Erythroblast (primary cell): ENCODE results near the gene SLIT1.

Experiments used
- DNase-seq, 2 experiments: peaks; one replicate each; lab custom pipeline; 2025; lab: John Stamatoyannopoulos, UW
- GATA1 ChIP-seq: IDR thresholded peaks from 2 replicates; pipeline ENCODE4 v1.6.1; 2011; ENCODE audit warnings: low read depth, mild to moderate bottlenecking, control low read depth, low read length, moderate library complexity
- POLR2A ChIP-seq: IDR thresholded peaks from 2 replicates; pipeline ENCODE4 v1.6.1; 2011; ENCODE audit warnings: mild to moderate bottlenecking, low read length

The SLIT1 gene

DNA sequence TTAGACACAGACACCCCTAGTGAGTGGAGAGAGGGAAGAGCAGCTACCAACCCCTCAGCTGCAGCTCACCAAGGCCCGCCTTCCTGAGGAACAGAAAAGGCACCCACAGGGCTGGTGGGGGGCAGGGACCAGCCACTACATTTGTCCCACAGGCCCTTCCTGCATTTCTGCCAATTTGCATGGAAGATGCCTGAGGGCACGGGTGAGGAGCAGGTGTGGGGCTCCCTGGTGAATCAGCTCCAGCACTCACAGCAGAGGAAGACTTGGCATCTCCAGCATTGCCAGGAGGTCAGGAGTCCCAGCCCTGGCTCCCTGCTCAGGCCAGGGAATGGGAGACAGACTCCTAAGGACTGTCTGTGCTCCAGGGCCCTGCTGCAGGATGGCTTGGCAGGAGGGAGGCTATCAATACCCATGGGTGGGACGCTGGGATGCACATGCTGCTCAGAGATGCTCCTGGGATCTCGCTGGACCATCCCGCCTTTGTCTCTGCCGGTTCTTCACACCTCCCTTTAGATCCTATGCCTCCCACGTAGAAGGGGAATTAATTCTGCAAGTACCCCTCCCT is 109.7 kb downstream of the SLIT1 start:
- DNase-seq = no peak
- TF ChIP-seq GATA1 (no peak), POLR2A (no peak)

DNA sequence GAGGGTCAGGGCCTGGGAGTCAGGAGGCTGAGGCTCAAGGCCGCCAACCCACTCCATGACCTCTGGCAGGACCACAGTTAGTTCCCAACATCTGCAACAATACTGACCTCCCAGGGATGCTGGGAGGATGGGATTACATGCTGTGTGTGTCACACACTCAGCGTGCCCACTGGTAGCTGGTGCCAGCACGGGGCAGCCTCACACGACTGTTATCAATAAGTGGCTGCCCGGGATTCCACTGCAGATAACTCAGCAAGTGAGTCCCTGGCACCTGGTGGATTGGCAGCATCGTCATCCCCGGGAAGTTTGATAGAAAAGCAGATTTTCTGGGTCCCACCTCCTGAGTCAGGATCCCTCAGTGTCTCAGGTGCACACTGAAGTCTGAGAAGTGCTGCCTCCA is 110.3 kb downstream of the SLIT1 start:
- TF ChIP-seq GATA1 (no peak), POLR2A (no peak)
- DNase-seq = no peak

DNA sequence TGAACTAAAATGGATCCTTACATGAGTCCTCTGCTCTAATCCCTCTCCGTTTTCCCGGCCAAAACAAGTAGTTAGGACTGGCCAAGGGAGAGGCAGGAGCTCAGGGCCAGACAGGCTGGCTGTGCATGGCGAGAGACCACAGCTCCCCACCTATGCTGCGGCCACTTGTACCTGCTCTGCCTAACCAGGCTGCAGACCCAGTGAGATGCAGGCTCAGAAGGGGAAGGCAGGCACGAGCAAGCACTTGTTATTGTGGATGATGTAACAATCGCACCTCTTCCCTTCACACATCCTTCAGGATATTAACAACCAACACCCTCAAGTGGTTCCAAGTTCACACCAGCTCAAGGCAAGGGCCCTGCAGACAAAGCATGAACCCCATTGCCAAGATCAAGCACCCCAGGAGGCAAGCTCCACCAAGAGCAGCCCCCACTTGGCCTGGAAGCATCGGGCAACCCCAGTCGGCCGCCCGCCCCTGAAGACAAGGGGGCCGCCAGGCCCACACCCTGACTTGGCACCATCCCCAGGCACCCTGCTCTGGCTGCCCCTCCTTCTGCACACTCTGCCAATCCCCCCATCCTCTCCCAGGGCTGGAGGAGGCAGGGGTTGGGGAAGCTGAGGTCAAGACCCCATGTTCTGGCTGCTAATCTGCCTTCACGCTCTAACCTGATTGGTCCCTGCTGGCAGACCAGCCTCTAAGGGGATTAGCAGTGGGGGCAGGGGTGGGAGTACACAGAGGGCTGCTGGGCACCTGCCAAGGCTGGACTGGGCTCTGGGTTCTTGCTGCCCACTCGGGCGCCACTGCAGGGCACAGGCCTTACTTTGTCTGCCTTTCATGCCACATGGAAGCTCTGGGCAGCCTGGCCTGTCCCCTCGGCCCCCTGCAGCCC is 111.3 kb downstream of the SLIT1 start:
- DNase-seq = no peak
- TF ChIP-seq GATA1 = no peak
- TF ChIP-seq POLR2A = no peak

DNA sequence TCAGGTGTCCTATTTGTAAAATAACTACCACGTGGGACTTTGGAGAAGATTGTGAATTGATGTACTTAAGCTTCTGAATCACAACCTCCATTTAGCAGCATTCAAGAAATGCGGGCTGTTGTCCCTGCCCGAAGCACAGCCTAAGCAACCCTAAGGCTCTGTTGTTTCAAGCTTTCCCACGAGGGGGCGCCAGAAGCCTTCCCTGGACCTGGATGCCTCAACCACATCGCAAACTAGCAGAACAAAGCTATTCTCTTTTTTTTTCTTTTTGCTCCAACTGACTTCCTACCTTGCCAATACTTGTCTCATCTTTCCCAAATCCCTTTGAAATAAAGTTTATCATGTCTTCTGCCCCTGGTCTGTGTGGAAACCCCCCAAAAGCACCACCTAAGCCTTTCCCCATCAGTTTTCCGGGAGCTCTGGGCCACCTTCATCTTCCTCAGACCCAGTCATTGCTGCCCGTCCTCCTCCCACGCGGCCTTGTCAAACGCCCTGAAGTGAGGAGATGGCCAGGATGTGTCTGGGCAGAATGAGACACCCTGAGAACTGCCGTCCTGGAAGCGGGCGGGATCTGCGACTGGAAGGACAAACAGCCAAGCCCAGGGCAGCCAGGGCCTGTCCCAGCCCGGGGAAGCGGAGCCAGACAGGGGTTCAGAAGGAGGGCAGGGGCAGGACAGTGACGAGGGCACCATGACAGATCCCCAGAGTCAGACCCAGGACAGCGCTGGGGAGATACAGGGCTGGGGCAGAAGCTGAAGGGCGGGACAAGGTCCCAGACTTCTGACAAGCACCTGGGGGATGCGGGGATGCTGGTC is 112.7 kb downstream of the SLIT1 start:
- TF ChIP-seq GATA1 (no peak), POLR2A (no peak)
- peak; percentile 66 to 80 for DNase-seq

DNA sequence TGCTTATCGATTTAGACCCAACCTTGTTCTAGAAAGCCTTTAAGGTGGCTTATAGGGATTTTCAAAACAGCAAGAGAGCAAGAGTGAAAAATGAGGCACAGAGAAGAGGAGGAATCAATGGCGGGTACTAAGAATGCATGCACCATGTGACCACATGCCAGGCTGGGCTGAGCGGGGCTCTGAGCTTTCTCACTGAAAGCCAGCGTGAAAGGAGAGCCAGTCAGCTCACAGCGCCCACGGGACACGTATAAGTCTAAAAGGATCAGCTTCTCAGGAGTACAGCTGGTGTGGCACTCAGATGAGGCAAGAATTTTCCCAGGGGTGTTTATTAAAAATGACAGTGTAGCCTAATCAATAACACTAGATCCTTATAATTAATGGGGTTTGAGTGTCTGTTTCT is 114.3 kb downstream of the SLIT1 start:
- TF ChIP-seq GATA1 (no peak), POLR2A (no peak)
- DNase-seq = no peak

DNA sequence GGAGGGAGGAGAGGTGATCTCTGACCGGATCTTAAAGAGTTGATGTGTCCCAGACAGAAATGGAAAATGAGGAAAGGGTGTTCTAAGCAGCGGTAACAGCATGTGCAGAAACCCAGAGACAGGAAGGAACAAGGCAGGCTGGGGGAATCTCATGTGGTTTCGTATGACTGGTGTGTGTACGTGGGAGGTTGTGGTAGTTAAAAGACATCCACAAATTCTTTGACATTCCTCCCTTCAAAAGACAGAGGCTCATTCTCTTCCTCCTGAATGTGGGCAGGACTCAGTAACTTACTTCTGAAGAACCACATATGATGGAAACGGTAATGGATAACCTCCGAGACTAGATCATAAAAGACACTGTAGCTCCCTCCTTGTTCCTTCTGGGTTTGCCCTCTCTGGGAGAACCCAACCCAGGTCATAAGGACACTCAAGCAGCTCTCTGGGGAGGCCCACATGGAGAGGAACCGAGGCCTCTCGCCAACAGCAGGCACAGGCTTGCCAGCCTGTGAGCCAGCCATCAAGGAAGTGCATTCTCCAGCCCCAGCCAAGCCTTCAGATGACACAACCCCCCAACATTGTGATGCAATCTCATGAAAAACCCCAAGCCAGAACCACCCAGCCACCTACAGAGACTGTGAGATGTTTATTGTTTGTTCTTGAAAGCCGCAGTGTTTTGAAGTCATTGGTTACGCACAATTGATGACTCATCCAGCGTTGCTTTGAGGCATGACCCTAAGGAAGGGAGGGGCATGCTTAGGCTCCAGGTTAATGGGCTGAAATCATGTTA is 116.0 kb downstream of the SLIT1 start:
- TF ChIP-seq GATA1 (no peak), POLR2A (no peak)
- peak; percentile 18 to 24 for DNase-seq

DNA sequence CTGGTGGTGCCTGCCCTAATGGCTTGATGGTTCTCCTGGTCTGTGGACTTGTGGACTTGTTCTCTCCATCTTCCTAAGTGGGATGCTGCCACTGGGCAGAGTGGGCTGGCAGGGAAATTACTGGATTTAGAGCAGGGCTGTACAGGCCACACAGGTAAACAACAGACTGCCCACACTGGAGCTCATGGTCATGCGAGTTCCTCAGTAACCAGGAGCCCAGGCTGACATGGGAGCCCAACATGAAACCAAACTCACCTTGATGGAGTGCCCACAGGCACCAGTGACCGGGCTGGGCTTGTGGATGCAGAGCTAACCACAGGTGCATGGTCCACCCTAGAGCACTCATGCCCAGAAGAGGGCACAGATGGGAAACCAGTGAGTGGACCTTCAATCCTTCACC is 116.7 kb downstream of the SLIT1 start:
- no peak for TF ChIP-seq POLR2A
- no peak for TF ChIP-seq GATA1
- no peak for DNase-seq

DNA sequence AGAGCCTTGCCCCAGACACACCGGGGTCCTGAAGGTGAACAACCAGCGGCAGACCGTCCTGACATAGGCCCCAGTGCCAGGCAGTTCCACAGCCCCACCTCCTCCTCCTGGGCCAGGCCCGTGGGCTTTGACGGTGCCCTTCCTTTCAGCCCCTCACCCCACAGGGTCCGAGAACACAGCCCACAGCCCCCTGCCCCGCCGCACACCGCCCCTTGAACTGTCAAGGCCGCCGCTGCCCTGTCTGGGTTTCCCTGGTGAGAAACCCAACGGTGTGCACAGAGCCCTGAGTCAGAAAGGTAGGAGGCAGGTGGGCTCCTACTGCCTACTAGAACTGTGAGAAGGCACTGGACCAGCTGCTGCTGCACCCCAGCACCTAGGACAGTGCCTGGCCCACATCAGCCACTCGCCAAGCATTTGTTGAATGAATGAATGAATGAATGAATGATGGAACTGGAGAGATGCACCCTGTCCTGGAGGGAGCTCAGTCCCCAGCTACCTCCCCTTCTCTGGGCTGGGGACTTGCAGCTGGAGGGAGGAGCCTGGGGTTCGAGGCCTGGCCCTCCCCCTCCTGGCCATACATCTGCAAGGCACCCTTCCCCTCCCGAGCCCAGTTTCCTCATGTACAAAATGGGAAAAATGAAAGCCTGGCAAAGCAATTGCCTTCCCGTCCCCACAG is 117.9 kb downstream of the SLIT1 start:
- DNase-seq = peak in 1 of 2 experiments; percentile 4
- TF ChIP-seq POLR2A = no peak
- no peak for TF ChIP-seq GATA1

DNA sequence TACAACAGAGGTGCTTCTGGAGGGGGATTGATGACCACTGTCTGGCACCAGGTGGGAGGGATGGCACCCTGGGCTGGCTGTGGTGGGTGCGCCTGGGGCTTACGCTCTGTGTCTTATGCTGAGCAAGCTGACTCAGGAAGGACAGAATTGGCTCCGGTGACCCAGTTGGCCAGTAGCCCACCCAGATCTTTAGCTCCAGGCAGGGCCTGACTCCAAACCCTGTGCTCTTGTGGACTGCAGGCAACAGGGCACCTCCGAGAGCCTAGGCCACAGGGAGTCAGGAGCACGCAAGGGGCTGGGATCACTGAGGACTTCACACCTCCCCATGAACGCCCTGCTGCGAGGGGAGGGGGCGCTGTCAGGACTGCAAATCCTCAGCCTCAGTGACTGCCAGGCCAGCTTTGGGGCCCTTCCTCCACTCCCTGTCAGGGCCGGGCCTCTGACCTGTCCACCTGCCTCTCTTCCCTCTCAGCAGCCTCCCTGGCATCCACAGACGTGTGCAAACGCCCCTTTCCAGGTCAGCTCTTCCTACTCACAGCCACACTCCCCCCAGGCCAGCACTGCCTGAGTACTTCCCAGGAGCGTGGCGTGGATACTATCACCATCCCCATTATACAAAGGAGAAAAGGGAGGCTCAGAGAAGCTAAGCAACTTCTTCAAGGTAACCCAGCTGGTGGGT is 118.7 kb downstream of the SLIT1 start:
- TF ChIP-seq POLR2A (no peak), GATA1 (no peak)
- DNase-seq = no peak

DNA sequence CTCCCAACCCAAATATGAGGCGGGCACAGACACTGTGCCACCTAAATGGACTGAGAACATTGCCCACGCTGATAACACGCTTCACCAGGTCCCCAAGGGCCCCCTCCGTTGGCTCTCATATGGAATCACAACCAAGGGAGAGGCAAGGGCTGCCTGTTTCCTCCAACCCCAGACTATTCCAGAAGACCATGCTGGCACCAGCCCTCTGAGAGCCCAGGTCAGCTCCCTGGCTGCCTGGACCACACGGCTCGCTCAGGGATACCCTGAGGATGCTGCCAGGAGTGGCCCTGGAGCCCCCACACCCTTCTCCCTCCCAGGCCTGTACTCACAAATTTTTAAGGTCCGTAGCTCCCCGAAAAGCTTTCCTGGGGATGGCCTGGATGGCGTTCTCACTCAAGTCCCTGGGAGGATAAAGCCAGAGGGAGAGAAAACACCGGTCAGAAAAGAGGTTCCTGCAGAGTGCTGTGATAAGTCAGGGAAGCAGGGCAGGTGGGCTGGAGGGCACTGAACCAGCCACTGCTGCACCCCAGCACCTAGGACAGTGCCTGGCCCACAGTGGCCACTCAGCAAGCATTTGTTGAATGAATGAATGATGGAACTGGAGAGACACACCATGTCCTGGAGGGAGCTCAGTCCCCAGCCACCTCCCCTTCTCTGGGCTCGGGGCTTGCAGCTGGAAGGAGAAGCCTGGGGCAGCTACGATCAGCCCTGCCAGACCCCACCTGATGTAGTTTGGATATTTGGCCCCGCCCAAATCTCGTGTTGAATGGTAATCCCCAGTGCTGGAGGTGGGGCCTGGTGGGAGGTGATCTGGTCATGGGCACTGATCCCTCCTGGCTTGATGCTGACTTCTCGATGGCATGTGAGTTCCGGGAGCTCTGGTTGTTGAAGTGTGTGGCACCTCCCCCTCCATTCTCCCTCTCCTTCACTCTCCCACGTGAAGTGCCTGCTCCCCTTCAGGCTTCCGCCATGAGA is 119.8 kb downstream of the SLIT1 start:
- TF ChIP-seq POLR2A = no peak

DNA sequence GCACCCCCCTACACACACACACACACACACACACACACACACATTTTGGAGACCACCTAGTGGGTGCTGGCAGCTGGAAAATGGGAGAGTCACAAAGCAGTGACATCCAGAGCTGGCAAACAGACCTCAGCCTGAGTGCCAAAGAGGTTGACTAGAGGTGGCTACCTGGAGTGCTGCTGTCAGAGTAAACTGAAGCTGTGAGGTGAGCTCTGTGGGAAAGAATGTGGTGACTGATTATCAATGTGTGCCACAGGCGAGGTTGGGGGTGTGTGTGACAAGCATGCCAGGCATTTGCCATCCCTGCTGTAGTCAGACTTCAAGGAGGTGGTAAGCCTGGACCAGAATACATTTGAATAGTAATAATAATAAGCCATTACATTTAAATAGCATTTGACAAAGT is 120.6 kb downstream of the SLIT1 start:
- DNase-seq = no peak
- TF ChIP-seq GATA1 (no peak), POLR2A (no peak)

More for the DNA sequence above, 119.8 kb downstream of the SLIT1 start:
- no peak for DNase-seq
